Activated CD8-positive, alpha-beta memory T cell treated with anti-CD3 and anti-CD28 coated beads, Interleukin-2, amount 10 ng/mL, durations not matched to agents 7 days and 5 days (primary cell): ENCODE data around the gene COL4A4. TPM values are rescaled to one million over a fixed set of nuclear protein-coding genes. Genes with fewer than 3 reads are reported as not detected.

Experiments used
- ATAC-seq: fragments of 150-1000 bp; cut with Tn5 transposase; one replicate; pipeline ENCODE4 v1.10.0; 2021; ENCODE audit warnings: moderate library complexity
- CTCF ChIA-PET: fragments of 350-600 bp; sonication (Branson Sonifier 250); formaldehyde crosslinking; loops from one replicate; lab custom pipeline; 2021; ENCODE audit warnings: antibody characterized with exemption; lab: Charles Lee
- DNase-seq: peaks from one replicate; pipeline ENCODE4 v3.0.0-alpha.2; 2020
- H3K27ac Mint-ChIP-seq: one replicate; pipeline ENCODE4 v1.8.0; 2021; ENCODE audit warnings: mild to moderate bottlenecking, mixed read lengths
- H3K27me3 Mint-ChIP-seq: one replicate; pipeline ENCODE4 v1.8.0; 2021; ENCODE audit warnings: mixed read lengths
- H3K36me3 Mint-ChIP-seq: one replicate; pipeline ENCODE4 v1.8.0; 2021; ENCODE audit warnings: mild to moderate bottlenecking, mixed read lengths
- H3K4me1 Mint-ChIP-seq: one replicate; pipeline ENCODE4 v1.8.0; 2021; ENCODE audit warnings: mixed read lengths
- H3K4me3 Mint-ChIP-seq: one replicate; pipeline ENCODE4 v1.8.0; 2021; ENCODE audit warnings: mild to moderate bottlenecking, moderate library complexity, mixed read lengths
- H3K9me3 Mint-ChIP-seq: one replicate; pipeline ENCODE4 v1.8.0; 2022; ENCODE audit warnings: low read depth, mixed read lengths
- total RNA-seq, 2 experiments: library from RNA; stranded (reverse); gene quantifications; one replicate each; pipeline ENCODE4 v1.2.3, GENCODE V29; 2021

Gene COL4A4
- total RNA-seq: not detected

DNA sequence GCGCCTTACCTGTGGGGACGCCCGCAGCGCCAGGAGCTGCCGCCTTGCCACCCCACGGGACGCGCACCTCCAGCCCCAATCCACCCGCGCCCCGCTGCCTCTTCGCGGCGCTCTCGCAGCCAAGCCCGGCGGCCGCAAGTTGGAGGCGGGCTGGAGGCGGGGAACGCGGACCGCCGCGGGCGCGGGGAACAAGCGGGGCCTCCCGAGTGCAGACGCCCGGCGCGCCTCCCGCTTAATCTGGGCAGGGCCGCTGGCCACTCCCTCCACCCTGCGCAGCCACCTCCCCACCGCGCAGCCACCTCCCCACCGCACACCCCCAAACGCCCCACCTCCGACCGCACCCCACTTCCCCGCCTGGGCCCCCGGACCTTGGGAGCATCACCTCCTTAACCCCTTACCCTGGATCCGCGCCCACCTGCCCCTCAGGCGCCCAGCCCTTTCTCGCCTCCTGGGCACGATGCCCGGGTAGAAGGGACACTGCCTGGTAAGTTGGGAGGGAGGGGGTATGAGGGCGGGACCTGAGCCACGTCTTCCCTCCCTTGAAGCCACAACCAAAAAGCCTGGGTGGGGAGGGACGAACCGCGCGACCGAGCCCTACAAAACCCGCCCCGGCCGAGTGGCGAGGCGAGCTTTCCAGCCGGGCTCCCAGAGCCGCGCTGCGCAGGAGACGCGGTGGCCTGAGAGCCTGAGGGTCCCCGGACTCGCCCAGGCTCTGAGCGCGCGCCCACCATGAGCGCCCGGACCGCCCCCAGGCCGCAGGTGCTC, at the start of gene COL4A4, which contains the start of gene COL4A3:
COL4A4 (minus strand) TSS at position 208 of the 765 bp plus-strand sequence. CDS start 16,722 bp downstream, outside the sequence.
COL4A3 (plus strand) TSS at position 627 of the 765 bp plus-strand sequence; CDS start at position 730, 103 bp downstream.
- ATAC-seq (peak; percentile 68), DNase-seq (no peak)
- no peak within 1 kb of the TSS for H3K27ac Mint-ChIP-seq
- H3K9me3 Mint-ChIP-seq: no peaks in the 10 kb centered on the region
- H3K27me3 Mint-ChIP-seq: peaks cover 73% of the 10 kb centered on the region
- H3K4me1 Mint-ChIP-seq: peaks cover 7% of the 10 kb centered on the region
- no peaks in the 10 kb centered on the region for H3K36me3 Mint-ChIP-seq
- CTCF ChIA-PET: no interaction called here
- H3K4me3 Mint-ChIP-seq: peak within 1 kb of the TSS; percentile 47

- Mint-ChIP-seq H3K9me3 (no peaks in the 10 kb centered on the region), H3K4me1 (no peaks in the 10 kb centered on the region), H3K27ac (no peak overlapping the region), H3K36me3 (no peaks in the 10 kb centered on the region), H3K27me3 (peaks cover 7% of the 10 kb centered on the region), H3K4me3 (no peak overlapping the region)
- CTCF ChIA-PET: no interaction called here
- DNase-seq (no peak), ATAC-seq (no peak)
Measured at GRCh38 chr2:227207573-227207972, 43.6 kb upstream of the COL4A4 start.

GRCh38 chr2:227206406-227206805, 42.4 kb upstream of the COL4A4 start:
- Mint-ChIP-seq H3K27ac (no peak overlapping the region), H3K4me1 (no peaks in the 10 kb centered on the region), H3K36me3 (no peaks in the 10 kb centered on the region), H3K9me3 (no peaks in the 10 kb centered on the region), H3K4me3 (no peak overlapping the region), H3K27me3 (peaks cover 7% of the 10 kb centered on the region)
- no peak for ATAC-seq
- no peak for DNase-seq
- CTCF ChIA-PET: interaction anchor here (1.4 kb wide), 1 partner anchor 17 kb away, joined by 3 read pairs; no protein-coding TSS in a partner anchor

GRCh38 chr2:227205701-227206100, 41.7 kb upstream of the COL4A4 start:
- no peaks in the 10 kb centered on the region for H3K36me3 Mint-ChIP-seq
- CTCF ChIA-PET: interaction anchor here (1.4 kb wide), 1 partner anchor 18 kb away, joined by 3 read pairs; no protein-coding TSS in a partner anchor
- ATAC-seq (no peak), DNase-seq (no peak)
- H3K4me3 Mint-ChIP-seq: no peak overlapping the region
- H3K9me3 Mint-ChIP-seq: no peaks in the 10 kb centered on the region
- H3K27ac Mint-ChIP-seq: no peak overlapping the region
- H3K27me3 Mint-ChIP-seq: peaks cover 7% of the 10 kb centered on the region
- H3K4me1 Mint-ChIP-seq: no peaks in the 10 kb centered on the region

- H3K36me3 Mint-ChIP-seq: no peaks in the 10 kb centered on the region
- CTCF ChIA-PET: no interaction called here
Measured at GRCh38 chr2:227204452-227204851, 40.4 kb upstream of the COL4A4 start.

GRCh38 chr2:227201771-227202170, 37.8 kb upstream of the COL4A4 start:
- CTCF ChIA-PET: no interaction called here
- Mint-ChIP-seq H3K4me3 (no peak overlapping the region), H3K27me3 (peaks cover 5% of the 10 kb centered on the region), H3K4me1 (no peaks in the 10 kb centered on the region), H3K27ac (no peak overlapping the region), H3K36me3 (no peaks in the 10 kb centered on the region), H3K9me3 (no peaks in the 10 kb centered on the region)
- ATAC-seq (no peak), DNase-seq (no peak)

More at GRCh38 chr2:227204452-227204851, 40.4 kb upstream of the COL4A4 start:
- H3K27ac Mint-ChIP-seq: no peak overlapping the region
- DNase-seq (no peak), ATAC-seq (no peak)
- H3K9me3 Mint-ChIP-seq: no peaks in the 10 kb centered on the region
- peaks cover 7% of the 10 kb centered on the region for H3K27me3 Mint-ChIP-seq
- no peaks in the 10 kb centered on the region for H3K4me1 Mint-ChIP-seq
- no peak overlapping the region for H3K4me3 Mint-ChIP-seq

GRCh38 chr2:227198866-227199265, 34.9 kb upstream of the COL4A4 start:
- CTCF ChIA-PET: no interaction called here

GRCh38 chr2:227194219-227194618, 30.2 kb upstream of the COL4A4 start:
- Mint-ChIP-seq H3K27me3 (peaks cover 15% of the 10 kb centered on the region), H3K27ac (no peak overlapping the region), H3K9me3 (no peaks in the 10 kb centered on the region), H3K4me3 (no peak overlapping the region), H3K36me3 (no peaks in the 10 kb centered on the region), H3K4me1 (no peaks in the 10 kb centered on the region)
- DNase-seq (no peak), ATAC-seq (no peak)
- CTCF ChIA-PET: no interaction called here

More at GRCh38 chr2:227198866-227199265, 34.9 kb upstream of the COL4A4 start:
- no peak for ATAC-seq
- H3K4me1 Mint-ChIP-seq: no peaks in the 10 kb centered on the region
- no peaks in the 10 kb centered on the region for H3K36me3 Mint-ChIP-seq
- no peak overlapping the region for H3K4me3 Mint-ChIP-seq
- DNase-seq: no peak
- H3K27me3 Mint-ChIP-seq: peaks cover 2% of the 10 kb centered on the region
- H3K27ac Mint-ChIP-seq: no peak overlapping the region
- H3K9me3 Mint-ChIP-seq: no peaks in the 10 kb centered on the region

DNA sequence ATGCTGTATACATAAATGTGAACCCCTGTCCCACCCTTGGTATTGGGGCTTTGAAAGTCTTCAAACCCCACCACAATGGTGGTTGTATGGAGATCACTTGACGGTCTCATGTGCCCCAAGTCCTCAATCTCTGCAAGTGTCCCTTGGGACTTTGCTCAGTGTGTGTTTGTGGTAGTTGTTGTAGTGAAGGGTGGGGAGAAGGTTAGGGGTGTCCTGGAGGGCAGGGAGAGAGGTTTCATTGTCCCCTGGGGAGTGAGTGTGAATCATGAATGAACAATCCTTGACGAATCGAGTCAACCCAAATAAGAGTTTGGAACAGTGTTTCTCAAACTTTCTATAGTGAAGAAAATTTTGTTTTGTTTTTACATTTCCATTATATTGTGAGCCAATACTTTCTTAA, 28.5 kb upstream of the COL4A4 start:
- Mint-ChIP-seq H3K4me3 (no peak overlapping the region), H3K9me3 (no peaks in the 10 kb centered on the region), H3K27ac (no peak overlapping the region), H3K27me3 (peaks cover 13% of the 10 kb centered on the region), H3K4me1 (no peaks in the 10 kb centered on the region), H3K36me3 (no peaks in the 10 kb centered on the region)
- no peak for ATAC-seq
- CTCF ChIA-PET: no interaction called here
- DNase-seq: no peak

DNA sequence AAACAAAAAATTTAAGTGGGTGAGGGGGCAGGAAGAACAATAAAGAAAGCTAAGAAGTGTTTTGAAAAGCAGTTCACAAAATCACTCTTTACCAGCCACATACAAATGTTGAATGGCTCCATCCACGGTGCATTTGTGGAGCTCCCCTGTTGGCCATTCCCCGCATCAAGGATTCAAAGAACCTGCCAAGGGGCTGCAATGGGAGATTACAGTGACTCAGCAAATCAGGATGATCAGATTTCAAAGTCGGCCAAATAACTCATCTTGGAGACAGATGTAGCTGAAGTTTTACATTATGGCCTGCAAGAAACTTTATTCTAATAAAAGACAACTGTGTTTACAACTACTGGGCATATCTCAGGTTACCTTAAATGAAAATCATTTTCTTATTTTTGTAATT, 27.4 kb upstream of the COL4A4 start:
- no peaks in the 10 kb centered on the region for H3K4me1 Mint-ChIP-seq
- H3K27me3 Mint-ChIP-seq: peaks cover 18% of the 10 kb centered on the region
- H3K36me3 Mint-ChIP-seq: no peaks in the 10 kb centered on the region
- no peak overlapping the region for H3K4me3 Mint-ChIP-seq
- no peak overlapping the region for H3K27ac Mint-ChIP-seq
- no peaks in the 10 kb centered on the region for H3K9me3 Mint-ChIP-seq
- ATAC-seq: no peak
- CTCF ChIA-PET: no interaction called here
- no peak for DNase-seq

DNA sequence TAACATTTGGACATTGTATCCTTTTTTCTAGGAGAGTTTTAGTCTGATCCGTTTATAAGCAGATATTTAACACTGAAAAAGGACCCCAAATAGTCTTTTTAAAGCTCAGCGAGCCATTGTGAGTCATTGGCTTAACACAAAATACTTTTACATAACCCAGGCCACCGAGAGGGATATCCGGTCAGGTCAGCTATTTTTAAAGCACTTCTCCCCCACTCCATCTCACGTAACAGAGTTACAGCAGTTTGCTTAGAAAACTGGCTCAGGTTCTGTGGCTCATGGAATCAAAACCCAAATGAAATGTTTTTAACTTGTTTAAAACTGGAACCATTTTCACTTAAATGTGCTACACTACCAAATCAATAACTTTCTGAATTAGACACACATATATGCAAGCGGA, 24.3 kb upstream of the COL4A4 start:
- no peak for DNase-seq
- H3K27ac Mint-ChIP-seq: no peak overlapping the region
- H3K4me1 Mint-ChIP-seq: no peaks in the 10 kb centered on the region
- no peak overlapping the region for H3K4me3 Mint-ChIP-seq
- peaks cover 19% of the 10 kb centered on the region for H3K27me3 Mint-ChIP-seq
- no peak for ATAC-seq
- CTCF ChIA-PET: no interaction called here
- no peaks in the 10 kb centered on the region for H3K9me3 Mint-ChIP-seq
- no peaks in the 10 kb centered on the region for H3K36me3 Mint-ChIP-seq

GRCh38 chr2:227186751-227187150, 22.7 kb upstream of the COL4A4 start:
- Mint-ChIP-seq H3K27ac (no peak overlapping the region), H3K4me1 (no peaks in the 10 kb centered on the region), H3K9me3 (no peaks in the 10 kb centered on the region), H3K27me3 (peaks cover 21% of the 10 kb centered on the region), H3K4me3 (no peak overlapping the region), H3K36me3 (no peaks in the 10 kb centered on the region)
- ATAC-seq (no peak), DNase-seq (no peak)
- CTCF ChIA-PET: no interaction called here

- CTCF ChIA-PET: no interaction called here
- DNase-seq (no peak), ATAC-seq (no peak)
- Mint-ChIP-seq H3K27ac (no peak overlapping the region), H3K4me3 (no peak overlapping the region), H3K36me3 (no peaks in the 10 kb centered on the region), H3K9me3 (no peaks in the 10 kb centered on the region), H3K27me3 (peaks cover 17% of the 10 kb centered on the region), H3K4me1 (no peaks in the 10 kb centered on the region)
Measured at GRCh38 chr2:227185615-227186232, 21.7 kb upstream of the COL4A4 start.
